Osteoblast (primary cell): Measurements from ENCODE around the gene SH3RF3. TPM values are rescaled to one million over a fixed set of nuclear protein-coding genes. Genes with fewer than 3 reads are reported as not detected.

Source experiments
- DNase-seq: peaks from one replicate; pipeline ENCODE4 v3.0.0; 2011; ENCODE audit warnings: low spot score, mixed read lengths; ENCODE audit not compliant: insufficient read length; ENCODE audit errors: missing footprints
- H2AFZ ChIP-seq: 2 replicates; pipeline ENCODE4 v1.6.0; 2011; ENCODE audit warnings: mild to moderate bottlenecking, low read length
- H3K27ac ChIP-seq: 2 replicates; pipeline ENCODE4 v1.5.1; 2011; ENCODE audit warnings: mild to moderate bottlenecking, low read depth, low read length, moderate library complexity
- H3K27me3 ChIP-seq: 2 replicates; pipeline ENCODE4 v1.6.0; 2012; ENCODE audit warnings: mild to moderate bottlenecking, control low read depth, inconsistent platforms, low read length, moderate library complexity; ENCODE audit not compliant: insufficient read depth
- H3K36me3 ChIP-seq: 2 replicates; pipeline ENCODE4 v1.5.1; 2011; ENCODE audit warnings: mild to moderate bottlenecking, low read length, control low read depth, moderate library complexity; ENCODE audit not compliant: insufficient read depth
- H3K4me1 ChIP-seq: 2 replicates; pipeline ENCODE4 v1.5.1; 2011; ENCODE audit warnings: mild to moderate bottlenecking, low read length, control low read depth, moderate library complexity; ENCODE audit not compliant: insufficient read depth
- H3K4me2 ChIP-seq: 2 replicates; pipeline ENCODE4 v1.6.0; 2011; ENCODE audit warnings: mild to moderate bottlenecking, low read length; ENCODE audit not compliant: insufficient read depth
- H3K4me3 ChIP-seq: fragments of 200-600 bp; sonication (generic); 3 replicates; pipeline ENCODE4 v1.5.1; 2012; ENCODE audit warnings: mild to moderate bottlenecking, low read length, inconsistent platforms; ENCODE audit not compliant: insufficient read depth
- H3K79me2 ChIP-seq: 2 replicates; pipeline ENCODE4 v1.6.0; 2012; ENCODE audit warnings: mild to moderate bottlenecking, low read length, control low read depth, inconsistent platforms; ENCODE audit not compliant: insufficient read depth
- H3K9me3 ChIP-seq: 2 replicates; pipeline ENCODE4 v1.5.1; 2011; ENCODE audit warnings: low read depth, low read length, control low read depth
- H4K20me1 ChIP-seq: 2 replicates; pipeline ENCODE4 v1.6.0; 2012; ENCODE audit warnings: mild to moderate bottlenecking, low read length, control low read depth; ENCODE audit not compliant: insufficient read depth
- CTCF ChIP-seq: IDR thresholded peaks from 2 replicates; pipeline ENCODE4 v1.5.1; 2011; ENCODE audit warnings: mild to moderate bottlenecking, low read depth, low read length, moderate library complexity; ENCODE audit errors: extremely low read depth
- total RNA-seq: library from RNA; depleted of rRNA; stranded (reverse); fragments of >200 nt; gene quantifications from 2 replicates; pipeline ENCODE4 v1.2.3, GENCODE V29; 2012

SH3RF3 gene
- total RNA-seq, 1 donor = 14.8 TPM

- Histone ChIP-seq H3K4me3 (no peak overlapping the region), H3K9me3 (no peaks in the 10 kb centered on the region), H3K4me2 (no peak overlapping the region), H3K79me2 (no peaks in the 10 kb centered on the region), H3K27me3 (peaks cover 12% of the 10 kb centered on the region), H2AFZ (no peak overlapping the region), H3K4me1 (no peaks in the 10 kb centered on the region), H3K27ac (no peak overlapping the region), H3K36me3 (no peaks in the 10 kb centered on the region), H4K20me1 (no peaks in the 10 kb centered on the region)
- no peak for TF ChIP-seq CTCF
- DNase-seq = no peak
Observed at GRCh38 chr2:109525836-109526235, 396.8 kb downstream of the SH3RF3 start.

GRCh38 chr2:109526442-109526970 is 397.5 kb downstream of the SH3RF3 start:
- H3K4me1 ChIP-seq = no peaks in the 10 kb centered on the region
- H3K36me3 ChIP-seq = no peaks in the 10 kb centered on the region
- no peak for DNase-seq
- H4K20me1 ChIP-seq = no peaks in the 10 kb centered on the region
- H3K4me3 ChIP-seq = no peak overlapping the region
- H3K4me2 ChIP-seq = no peak overlapping the region
- H3K27ac ChIP-seq = no peak overlapping the region
- H3K27me3 ChIP-seq = peaks cover 17% of the 10 kb centered on the region
- TF ChIP-seq CTCF = no peak
- H2AFZ ChIP-seq = no peak overlapping the region
- H3K79me2 ChIP-seq = no peaks in the 10 kb centered on the region
- no peaks in the 10 kb centered on the region for H3K9me3 ChIP-seq

- TF ChIP-seq CTCF = no peak
- no peak overlapping the region for H3K27ac ChIP-seq
- no peaks in the 10 kb centered on the region for H3K9me3 ChIP-seq
- no peak for DNase-seq
- no peak overlapping the region for H2AFZ ChIP-seq
- H3K79me2 ChIP-seq = no peaks in the 10 kb centered on the region
- H3K4me2 ChIP-seq = no peak overlapping the region
- H3K4me1 ChIP-seq = no peaks in the 10 kb centered on the region
- H3K4me3 ChIP-seq = no peak overlapping the region
- H3K27me3 ChIP-seq = peaks cover 22% of the 10 kb centered on the region
- no peaks in the 10 kb centered on the region for H3K36me3 ChIP-seq
- no peaks in the 10 kb centered on the region for H4K20me1 ChIP-seq
Observed at GRCh38 chr2:109527079-109527478, 398.1 kb downstream of the SH3RF3 start.

GRCh38 chr2:109527846-109528705 is 399.1 kb downstream of the SH3RF3 start:
- H3K27ac ChIP-seq = no peak overlapping the region
- no peaks in the 10 kb centered on the region for H4K20me1 ChIP-seq
- no peaks in the 10 kb centered on the region for H3K36me3 ChIP-seq
- no peak overlapping the region for H3K4me3 ChIP-seq
- DNase-seq = peak; percentile 59
- no peak overlapping the region for H2AFZ ChIP-seq
- no peaks in the 10 kb centered on the region for H3K4me1 ChIP-seq
- no peaks in the 10 kb centered on the region for H3K9me3 ChIP-seq
- no peaks in the 10 kb centered on the region for H3K79me2 ChIP-seq
- TF ChIP-seq CTCF = no peak
- no peak overlapping the region for H3K4me2 ChIP-seq
- H3K27me3 ChIP-seq = peaks cover 20% of the 10 kb centered on the region
